GM18508 (cell line): Measurements from ENCODE around the gene ZRANB1.
"Not testable (repeated sequence)": the region's sequence is repeated elsewhere in the genome, so short reads cannot be mapped to it uniquely, and the experiment has no call there.

ENCODE experiments used
- ATAC-seq: cut with Tn5 transposase; IDR thresholded peaks from one replicate; pipeline ENCODE4 v1.9.1; 2021; ENCODE audit warnings: moderate number of reproducible peaks; ENCODE audit not compliant: insufficient read depth, unreplicated experiment

Gene ZRANB1

GRCh38 chr10:124941823-124942222 is at the start of gene ZRANB1:
ZRANB1 (plus strand) TSS chr10:124942123; CDS start chr10:124942494, 371 bp downstream.
- no peak for ATAC-seq

- no peak for ATAC-seq
These were observed 49.0 kb upstream of the ZRANB1 start for GRCh38 chr10:124892905-124893304.

DNA sequence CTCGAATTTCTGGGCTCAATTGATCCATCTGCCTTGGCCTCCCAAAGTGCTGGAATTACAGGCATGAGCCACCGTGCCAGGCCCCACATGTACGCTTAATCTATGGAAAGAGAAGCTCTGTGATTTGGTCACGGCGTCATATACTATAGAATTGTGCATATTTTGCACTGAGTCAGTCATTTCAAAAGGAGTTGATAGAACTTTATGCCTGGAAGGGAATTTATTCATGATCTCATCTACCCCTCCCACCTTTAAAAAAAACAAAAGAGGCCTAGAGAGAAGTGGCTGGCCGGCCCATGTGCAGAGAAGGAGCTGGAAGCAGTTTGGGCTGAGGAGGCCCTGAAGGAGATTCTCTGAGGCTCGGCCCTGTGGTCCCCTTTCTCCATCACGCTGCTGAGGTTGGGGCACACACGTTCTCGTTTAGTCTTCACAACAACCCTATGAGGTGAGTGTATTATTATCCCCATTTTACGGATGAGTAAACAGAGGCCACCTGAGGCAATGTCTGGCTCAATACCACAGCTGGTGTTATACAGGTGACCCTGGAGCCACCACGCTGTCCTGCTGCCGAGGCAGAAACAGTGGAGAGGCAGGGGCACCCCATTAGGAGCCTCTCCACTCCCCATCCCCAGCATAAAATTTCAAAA is 47.2 kb upstream of the ZRANB1 start:
- ATAC-seq: no peak

DNA sequence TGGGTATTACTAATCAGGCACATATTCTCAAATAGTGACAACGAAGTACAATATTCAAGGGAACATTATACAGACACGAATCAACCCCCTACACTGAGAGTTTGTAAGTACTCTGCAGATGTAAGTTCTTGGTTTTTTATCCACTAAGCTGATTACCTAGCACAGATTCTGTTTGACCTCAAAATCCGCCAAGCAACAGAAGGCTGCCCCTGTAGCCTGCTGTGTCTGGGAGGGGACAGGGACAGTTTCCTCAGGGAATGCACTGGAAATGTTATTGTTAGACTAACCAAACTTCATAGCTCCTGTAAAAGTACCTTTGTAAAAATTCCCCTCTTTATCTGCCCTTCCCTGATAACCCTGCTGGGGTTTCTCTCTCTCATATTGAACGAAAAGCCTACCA is 45.2 kb upstream of the ZRANB1 start:
- no peak for ATAC-seq

GRCh38 chr10:124898471-124898870 is 43.5 kb upstream of the ZRANB1 start:
- no peak for ATAC-seq

- no peak for ATAC-seq
These were observed 42.8 kb upstream of the ZRANB1 start for GRCh38 chr10:124899151-124899550.

GRCh38 chr10:124902462-124902861 is 39.5 kb upstream of the ZRANB1 start:
- ATAC-seq: no peak

DNA sequence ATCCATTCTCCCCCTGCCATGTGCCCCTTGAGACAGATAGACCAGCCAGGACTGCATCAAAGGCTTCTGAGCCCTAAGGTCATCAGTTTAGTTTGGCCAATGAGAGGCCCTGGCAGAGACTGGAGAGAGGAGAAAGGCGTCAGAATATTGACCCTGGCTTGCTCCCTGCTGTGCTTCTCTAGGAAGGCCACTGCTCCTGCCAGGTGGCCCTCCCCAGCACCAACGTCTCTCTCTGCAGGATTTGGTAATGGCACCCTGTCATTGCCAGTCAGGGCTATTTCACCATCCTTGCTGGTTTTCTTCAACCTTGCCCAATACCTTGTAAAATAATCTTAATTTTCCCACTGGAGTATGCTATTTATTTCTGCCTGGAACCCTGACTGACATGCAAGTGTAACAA is 38.8 kb upstream of the ZRANB1 start:
- no peak for ATAC-seq

- no peak for ATAC-seq
These were observed 37.1 kb upstream of the ZRANB1 start for GRCh38 chr10:124904796-124905195.

DNA sequence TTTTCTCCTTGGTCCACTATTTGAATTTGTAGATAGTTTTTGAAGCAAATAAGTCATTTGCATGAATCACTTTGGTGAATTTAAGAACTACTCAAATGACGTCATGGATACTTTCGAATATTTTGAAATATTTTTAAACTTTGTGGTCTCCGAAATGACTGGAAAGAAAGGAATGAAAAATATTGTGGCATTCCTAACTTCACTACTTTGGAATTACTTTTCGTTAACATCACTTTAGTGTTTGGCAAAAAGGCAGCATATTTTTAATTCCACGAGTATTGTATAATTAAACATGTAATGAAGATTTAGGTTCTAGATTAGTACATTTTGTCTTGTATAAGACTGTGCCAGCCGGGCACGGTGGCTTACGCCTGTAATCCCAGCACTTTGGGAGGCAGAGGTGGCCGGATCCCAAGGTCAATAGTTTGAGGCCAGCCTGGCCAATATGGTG is 35.3 kb upstream of the ZRANB1 start:
- ATAC-seq: no peak

- ATAC-seq: no peak
These were observed 32.4 kb upstream of the ZRANB1 start for GRCh38 chr10:124909563-124909962.

DNA sequence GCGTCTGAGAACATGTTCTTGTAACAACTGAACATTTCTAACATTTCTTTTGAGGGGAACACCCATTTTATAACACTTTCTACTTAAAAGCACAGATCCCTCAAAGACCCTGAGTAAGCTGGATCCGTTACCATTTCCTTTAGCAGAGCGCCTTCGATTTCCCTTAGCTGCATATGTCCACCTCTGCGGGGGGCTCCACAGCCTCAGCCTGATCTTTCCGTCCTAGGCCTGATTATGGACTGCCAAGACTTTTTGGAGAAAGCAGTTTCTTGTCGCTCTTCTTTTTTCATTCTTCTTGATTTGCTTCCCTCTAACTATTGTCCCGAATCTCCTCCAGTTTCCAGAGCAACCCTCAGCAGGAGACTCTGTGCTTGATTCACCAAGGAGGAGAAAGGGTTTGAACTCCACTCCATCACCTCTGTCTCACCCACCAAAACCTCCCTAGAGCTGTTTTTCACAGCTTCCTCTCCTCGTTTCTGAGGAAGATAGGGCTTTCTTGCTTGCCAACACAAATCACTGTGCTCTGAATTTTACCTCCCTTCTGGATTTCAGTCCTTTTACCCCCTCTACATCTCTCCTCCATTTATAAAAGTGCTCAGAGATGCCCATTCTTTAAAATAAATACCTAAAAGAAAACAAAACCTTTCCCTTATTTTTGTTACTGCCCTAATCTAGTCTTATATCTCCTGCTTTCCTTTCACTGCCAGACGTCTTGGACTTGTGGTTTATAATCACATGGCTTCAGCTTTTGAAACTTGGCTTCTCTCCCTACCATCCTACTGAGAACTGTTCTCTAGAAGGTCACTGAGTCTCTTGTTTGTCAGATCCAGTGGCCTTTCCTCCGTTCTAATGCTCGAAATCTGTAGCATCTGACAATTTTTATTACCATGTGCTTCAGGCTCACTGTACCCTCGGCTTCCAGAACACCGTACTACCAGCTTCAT is 30.5 kb upstream of the ZRANB1 start:
- no peak for ATAC-seq

DNA sequence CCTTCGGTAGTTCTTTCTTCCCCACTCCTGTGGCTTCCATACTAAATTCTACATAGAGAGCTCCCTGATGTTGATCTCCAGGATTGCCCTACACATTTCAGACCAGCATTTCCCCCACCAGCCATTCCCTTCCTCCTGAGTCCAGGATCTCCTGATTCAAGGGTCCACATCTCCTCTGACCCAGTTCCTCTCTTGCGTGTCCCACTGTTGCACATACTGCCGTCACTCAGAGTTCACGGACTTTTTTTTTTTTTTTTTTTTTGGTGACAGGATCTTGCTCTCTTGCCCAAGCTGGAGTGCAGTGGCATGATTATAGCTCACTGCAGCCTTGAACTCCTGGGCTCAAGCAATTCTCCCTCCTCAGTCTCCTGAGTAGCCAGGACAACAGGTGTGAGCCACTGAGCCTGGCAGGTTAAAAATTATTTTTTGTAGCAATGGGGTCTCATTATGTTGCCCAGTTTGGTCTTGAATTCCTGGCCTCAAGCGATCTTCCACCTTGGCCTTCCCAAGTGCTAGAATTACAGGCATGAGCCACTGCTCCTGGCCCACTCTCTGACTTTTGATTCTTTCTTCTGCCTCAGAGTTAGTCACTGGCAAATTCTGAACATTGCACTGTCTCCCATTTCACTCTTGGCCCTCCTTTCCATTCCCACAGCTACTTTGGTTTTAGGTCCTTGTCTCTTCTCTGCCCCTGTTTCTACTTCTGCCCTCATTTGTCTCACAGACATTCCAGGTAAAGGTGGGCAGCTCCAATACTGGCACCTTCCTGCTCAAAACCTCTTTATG is 29.6 kb upstream of the ZRANB1 start:
- no peak for ATAC-seq

- no peak for ATAC-seq
These were observed 28.8 kb upstream of the ZRANB1 start for GRCh38 chr10:124913167-124913566.

- not testable (repeated sequence) for ATAC-seq
These were observed 27.5 kb upstream of the ZRANB1 start for GRCh38 chr10:124914398-124914797.

- ATAC-seq: peak; percentile 25
These were observed 25.8 kb upstream of the ZRANB1 start for GRCh38 chr10:124916098-124916584.

DNA sequence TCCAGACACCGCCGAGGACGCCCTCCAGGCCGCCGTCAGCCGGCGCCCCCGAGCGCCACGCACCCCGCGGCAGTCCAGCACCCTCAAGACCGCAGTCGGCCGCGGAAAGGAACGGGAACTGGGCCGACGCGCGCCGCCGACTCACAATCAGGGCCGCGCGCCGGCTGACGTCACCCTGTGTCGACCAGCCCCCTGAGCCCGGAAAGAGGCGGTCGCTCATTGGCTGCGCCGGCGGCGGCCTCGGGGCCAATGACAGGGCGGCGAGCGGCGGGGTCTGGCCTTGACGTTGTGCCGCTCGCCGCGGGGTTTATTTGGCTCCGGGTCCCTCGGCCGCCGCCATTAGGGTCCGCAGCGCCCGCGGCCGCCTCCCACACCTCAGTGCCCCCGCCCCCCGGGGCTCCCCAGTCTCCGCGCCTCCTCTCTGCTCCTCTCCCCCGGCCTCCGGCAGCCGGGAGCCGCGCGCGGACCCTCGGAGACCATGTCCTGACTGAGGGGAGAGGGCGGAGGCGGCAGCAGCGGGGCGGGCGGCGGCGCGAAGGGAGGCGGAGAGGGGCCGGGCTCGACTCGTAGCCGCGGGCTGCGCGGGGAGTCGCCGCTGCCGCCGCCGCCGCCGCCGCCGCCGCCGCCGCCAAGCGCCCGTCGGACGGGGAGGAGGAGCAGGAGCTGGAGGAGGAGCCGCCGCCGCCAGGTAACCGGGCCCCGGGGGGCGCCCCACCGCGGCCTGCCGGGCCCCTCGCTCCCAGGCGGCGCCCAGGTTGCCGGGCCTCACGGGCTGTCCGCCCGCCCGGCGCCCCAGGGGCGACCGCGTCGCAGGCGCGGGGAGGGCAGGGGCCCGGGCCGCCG is 25.1 kb upstream of the ZRANB1 start:
- peak; percentile 51 for ATAC-seq

DNA sequence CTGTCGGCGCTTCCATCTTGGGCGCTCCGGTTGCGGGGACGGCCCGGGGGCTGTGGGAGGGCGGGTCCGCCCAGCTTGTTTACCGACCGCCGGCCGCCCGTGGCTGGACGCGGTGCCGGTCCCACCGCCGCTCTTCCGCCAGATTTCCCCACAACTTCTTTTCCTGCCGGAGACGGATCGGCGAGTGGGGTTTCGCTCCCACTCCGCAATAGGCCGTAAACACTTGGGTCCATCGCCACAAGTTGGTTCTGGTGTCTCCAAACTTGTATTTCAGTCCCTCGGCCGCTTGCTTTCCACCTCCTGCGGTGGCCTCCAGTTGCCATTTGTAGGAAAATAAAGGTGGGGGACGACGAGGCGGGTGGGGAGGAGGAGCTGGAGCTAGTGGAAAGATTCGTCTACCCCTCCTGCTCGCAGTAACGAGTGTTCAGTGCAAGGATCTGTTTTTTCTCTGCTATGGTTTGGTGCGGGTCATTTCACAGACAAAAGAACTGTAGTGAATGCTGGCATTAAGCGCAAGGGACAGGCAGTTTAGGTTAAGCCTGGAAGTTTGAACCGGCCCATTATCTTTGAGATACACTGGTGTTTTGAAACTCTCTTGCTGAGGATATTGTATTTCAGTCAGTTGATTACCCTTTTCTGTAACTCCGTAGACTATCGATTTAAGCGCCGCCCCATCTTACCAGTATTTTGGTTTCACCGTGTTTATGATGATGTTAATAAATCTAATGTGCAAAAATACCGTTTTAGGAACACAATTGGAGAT is 24.3 kb upstream of the ZRANB1 start:
- no peak for ATAC-seq
